Upper lobe of left lung (tissue), 4 donors: ENCODE results near the gene SCARF1.

Experiments
- CTCF ChIP-seq, 6 experiments: fragments of 450-650 bp in 4 of 6; fragments of 200-600 bp in 2 of 6; sonication (generic) in 2 of 6; IDR thresholded peaks; one replicate each; pipeline ENCODE4 v1.5.1; 2016 to 2019; ENCODE audit warnings: antibody characterized with exemption in 6 of 6
- POLR2AphosphoS5 ChIP-seq, 2 donors: sonication (generic); formaldehyde crosslinking; IDR thresholded peaks; one replicate each; pipeline ENCODE4 v1.5.1; 2017; ENCODE audit warnings: antibody characterized with exemption in 2 of 2

GRCh38 chr17:1627982-1628855, 17.3 kb downstream of the SCARF1 start, which contains the start of gene SLC43A2:
- TF ChIP-seq CTCF (IDR thresholded peaks at IDR 0.05) (peak in 3 of 6 experiments; percentile 6 to 26 (median 25)), POLR2AphosphoS5 (IDR thresholded peaks at IDR 0.05) (peak in 1 of 2 donors; percentile 38)
